Thymus (tissue), 11 donors: ENCODE results near the gene CCNI2. TPM values are rescaled to one million over a fixed set of nuclear protein-coding genes. Genes with fewer than 3 reads are reported as not detected.
"Not testable (repeated sequence)": the region's sequence is repeated elsewhere in the genome, so short reads cannot be mapped to it uniquely, and the experiment has no call there.

Source experiments
- DNase-seq, 9 donors: peaks; one replicate each; pipeline ENCODE4 v3.0.0-alpha.2; 2013; ENCODE audit warnings: low spot score in 9 of 9, low read depth in 6 of 9, missing footprints in 1 of 9
- H3K27ac ChIP-seq, 2 donors: one replicate each; pipeline ENCODE4 v1.5.1; 2013; ENCODE audit warnings: control low read depth in 1 of 2, low read depth in 1 of 2, low read length in 1 of 2, mild to moderate bottlenecking in 1 of 2, moderate library complexity in 1 of 2
- H3K27me3 ChIP-seq, 2 donors: one replicate each; pipeline ENCODE4 v1.5.1; 2013; ENCODE audit warnings: low read length in 1 of 2; ENCODE audit not compliant: control insufficient read depth in 2 of 2, insufficient read depth in 1 of 2
- H3K36me3 ChIP-seq, 2 donors: one replicate each; pipeline ENCODE4 v1.5.1; 2013; ENCODE audit warnings: low read length in 1 of 2, mild to moderate bottlenecking in 1 of 2, moderate library complexity in 1 of 2; ENCODE audit not compliant: control insufficient read depth in 2 of 2, insufficient read depth in 2 of 2
- H3K4me1 ChIP-seq, 2 donors: one replicate each; pipeline ENCODE4 v1.5.1; 2013; ENCODE audit warnings: low read length in 2 of 2; ENCODE audit not compliant: control insufficient read depth in 2 of 2, insufficient read depth in 2 of 2
- H3K4me3 ChIP-seq, 2 donors: one replicate each; pipeline ENCODE4 v1.5.1; 2013; ENCODE audit warnings: low read length in 2 of 2, control low read depth in 1 of 2, mild to moderate bottlenecking in 1 of 2
- H3K9me3 ChIP-seq, 2 donors: one replicate each; pipeline ENCODE4 v1.5.1; 2013; ENCODE audit warnings: low read length in 1 of 2, mild to moderate bottlenecking in 1 of 2; ENCODE audit not compliant: control insufficient read depth in 2 of 2, insufficient read depth in 1 of 2
- WGBS: extraction: QIAGEN DNeasy Blood & Tissue Kit; methylation state at CpG from one replicate; pipeline ENCODE4 v1.1.7; 2013; 5-methylcytosine and 5-hydroxymethylcytosine counted together
- polyA plus RNA-seq: library from polyadenylated mRNA; stranded (reverse); fragments of 200-250 nt; gene quantifications from one replicate; pipeline ENCODE4 v1.2.3, GENCODE V29; 2013
- total RNA-seq: library from RNA; stranded (reverse); fragments of 120-200 nt; gene quantifications from one replicate; pipeline ENCODE4 v1.2.4, GENCODE V29; 2013
- donor health status: healthy.

The CCNI2 gene
- total and polyA plus RNA-seq, 2 donors = 2.5 to 8.1 TPM

DNA sequence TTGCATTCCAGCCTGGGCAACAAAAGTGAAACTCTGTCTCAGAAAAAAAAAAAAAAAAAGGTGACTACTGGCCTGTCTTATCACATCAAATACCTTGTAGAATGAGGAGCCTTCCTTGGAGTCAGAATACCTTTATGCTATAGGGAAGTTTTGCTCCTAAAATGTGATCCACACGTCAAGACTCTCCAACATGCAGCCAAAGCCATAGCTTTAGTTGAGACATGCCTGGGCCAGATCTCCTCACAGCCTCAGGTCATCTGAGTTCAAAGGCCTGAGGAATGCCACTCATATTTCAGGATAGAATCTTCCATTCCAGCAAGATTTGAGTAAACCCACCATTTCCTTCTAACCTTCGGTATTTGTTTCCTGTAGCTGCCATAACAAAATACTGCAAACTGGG is 52.2 kb downstream of the CCNI2 start:
- no peak for DNase-seq
- Histone ChIP-seq H3K27ac (no peak overlapping the region), H3K36me3 (no peaks in the 10 kb centered on the region), H3K4me1 (no peaks in the 10 kb centered on the region), H3K27me3 (peaks cover 0 to 13% of the 10 kb centered on the region in 2 donors), H3K4me3 (no peak overlapping the region), H3K9me3 (no peaks in the 10 kb centered on the region)
- WGBS = 87% methylated on average over 2 of the region's 2 CpGs

DNA sequence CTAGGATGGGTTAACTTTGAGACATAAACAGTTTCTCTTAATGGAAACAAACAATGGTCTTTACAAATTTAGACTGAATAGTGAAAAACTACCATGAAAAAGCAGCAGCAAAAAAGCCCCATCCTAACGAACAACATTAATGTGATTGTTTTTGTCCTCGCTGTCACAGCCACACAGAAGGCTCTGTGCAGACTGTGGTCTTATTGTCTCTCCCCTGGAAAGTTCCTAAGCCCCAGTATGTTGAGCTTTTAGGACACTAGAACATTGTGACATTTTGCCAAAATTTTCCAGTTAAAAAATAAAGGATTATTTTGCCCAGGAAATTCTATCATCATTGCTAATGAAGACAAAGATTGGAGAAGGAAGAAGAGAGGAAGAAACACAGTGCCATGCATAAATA is 53.3 kb downstream of the CCNI2 start:
- Histone ChIP-seq H3K4me3 (no peak overlapping the region), H3K36me3 (no peaks in the 10 kb centered on the region), H3K27me3 (peaks cover 0 to 13% of the 10 kb centered on the region in 2 donors), H3K9me3 (no peaks in the 10 kb centered on the region), H3K27ac (no peak overlapping the region), H3K4me1 (no peaks in the 10 kb centered on the region)
- WGBS = 94% methylated on average over 2 of the region's 2 CpGs
- no peak for DNase-seq

DNA sequence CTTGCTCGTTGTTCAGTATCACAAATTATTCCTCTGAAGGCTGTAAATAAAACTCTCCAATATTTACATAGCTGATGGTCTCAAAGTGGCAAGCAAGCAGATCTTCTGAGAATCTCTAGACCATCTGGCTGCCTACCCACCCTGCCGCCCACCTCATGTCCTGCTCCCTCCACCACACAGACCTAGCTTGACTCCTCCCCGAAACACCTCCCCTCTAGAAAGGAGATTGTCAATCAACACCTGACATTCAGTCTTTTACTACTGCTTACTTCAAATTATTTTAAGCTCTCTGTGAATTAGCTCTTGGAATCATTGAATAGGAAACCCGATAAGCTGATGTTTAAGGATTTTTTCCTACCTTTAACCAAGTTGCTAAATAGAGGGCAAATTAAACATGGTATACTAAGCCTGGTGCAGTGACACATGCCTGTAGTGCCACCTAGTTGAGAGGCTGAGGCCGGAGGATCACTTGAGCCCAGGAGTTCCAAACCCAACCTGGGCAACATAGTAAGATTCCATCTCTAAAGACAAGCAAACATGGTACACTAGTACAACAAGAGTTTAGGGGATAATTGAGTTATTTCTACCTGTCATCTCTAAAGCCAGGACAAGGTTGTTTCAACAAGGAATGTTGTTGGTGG is 54.9 kb downstream of the CCNI2 start:
- no peak overlapping the region for H3K4me3 ChIP-seq
- peaks cover 0 to 16% of the 10 kb centered on the region in 2 donors for H3K27me3 ChIP-seq
- WGBS = 92% methylated on average over 5 of the region's 5 CpGs
- no peaks in the 10 kb centered on the region for H3K4me1 ChIP-seq
- H3K9me3 ChIP-seq = no peaks in the 10 kb centered on the region
- no peak overlapping the region for H3K27ac ChIP-seq
- no peak for DNase-seq
- no peaks in the 10 kb centered on the region for H3K36me3 ChIP-seq

DNA sequence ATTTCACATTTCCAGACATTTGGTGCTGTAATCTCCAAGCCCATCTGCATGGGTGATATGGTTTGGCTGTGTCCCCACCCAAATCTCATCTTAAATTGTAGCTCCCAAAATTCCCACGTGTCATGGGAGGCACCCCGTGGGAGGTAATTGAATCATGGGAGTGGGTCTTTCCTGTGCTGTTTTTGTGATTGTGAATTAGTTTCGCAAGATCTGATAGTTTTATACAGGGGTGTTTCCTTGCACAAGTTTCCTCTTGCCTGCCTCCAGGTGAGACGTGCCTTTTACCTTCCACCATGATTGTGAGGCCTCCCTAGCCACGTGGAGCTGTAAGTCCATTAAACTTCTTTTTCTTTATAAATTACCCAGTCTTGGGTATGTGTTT is 55.5 kb downstream of the CCNI2 start:
- WGBS = 93% methylated on average over 5 of the region's 5 CpGs
- peaks cover 0 to 20% of the 10 kb centered on the region in 2 donors for H3K27me3 ChIP-seq
- H3K27ac ChIP-seq, H3K9me3 ChIP-seq, H3K4me1 ChIP-seq, H3K36me3 ChIP-seq, H3K4me3 ChIP-seq, DNase-seq: not testable (repeated sequence)

Other genes with a start within 250 kb of the CCNI2 start
- not detected for gene IL5, start 203.9 kb upstream of the CCNI2 start, total RNA-seq
- 0.43 TPM for gene IL5, start 203.9 kb upstream of the CCNI2 start, polyA plus RNA-seq
- 17.6 TPM for gene RAD50, start 190.4 kb upstream of the CCNI2 start, total RNA-seq
- gene RAD50, start 190.4 kb upstream of the CCNI2 start, polyA plus RNA-seq = 8.9 TPM
- 0.42 TPM for gene IL13, start 89.3 kb upstream of the CCNI2 start, total RNA-seq
- 1.0 TPM for gene IL13, start 89.3 kb upstream of the CCNI2 start, polyA plus RNA-seq
- 4.5 TPM for gene IL4, start 73.4 kb upstream of the CCNI2 start, total RNA-seq
- gene IL4, start 73.4 kb upstream of the CCNI2 start, polyA plus RNA-seq = 0.59 TPM
- gene KIF3A, start 9.9 kb upstream of the CCNI2 start, total RNA-seq = 9.9 TPM
- 6.6 TPM for gene KIF3A, start 9.9 kb upstream of the CCNI2 start, polyA plus RNA-seq
- 17.8 TPM for gene SEPTIN8, start 29.8 kb downstream of the CCNI2 start, total RNA-seq
- 13.8 TPM for gene SEPTIN8, start 29.8 kb downstream of the CCNI2 start, polyA plus RNA-seq
- gene SOWAHA, start 65.9 kb downstream of the CCNI2 start, total RNA-seq = 1.0 TPM
- 4.3 TPM for gene SOWAHA, start 65.9 kb downstream of the CCNI2 start, polyA plus RNA-seq
- 0.90 TPM for gene SHROOM1, start 83.2 kb downstream of the CCNI2 start, total RNA-seq
- 6.2 TPM for gene SHROOM1, start 83.2 kb downstream of the CCNI2 start, polyA plus RNA-seq
- 0.47 TPM for gene GDF9, start 119.0 kb downstream of the CCNI2 start, total RNA-seq
- 2.5 TPM for gene GDF9, start 119.0 kb downstream of the CCNI2 start, polyA plus RNA-seq
- 399 TPM for gene UQCRQ, start 119.2 kb downstream of the CCNI2 start, total RNA-seq
- gene UQCRQ, start 119.2 kb downstream of the CCNI2 start, polyA plus RNA-seq = 232 TPM
- gene LEAP2, start 126.2 kb downstream of the CCNI2 start, total RNA-seq = 1.5 TPM
- 4.4 TPM for gene LEAP2, start 126.2 kb downstream of the CCNI2 start, polyA plus RNA-seq
- 14.7 TPM for gene AFF4, start 216.2 kb downstream of the CCNI2 start, total RNA-seq
- gene AFF4, start 216.2 kb downstream of the CCNI2 start, polyA plus RNA-seq = 15.6 TPM